Endothelial cell of umbilical vein (primary cell): Measurements from ENCODE around the gene SCYL3.

Source experiments
- CTCF ChIP-seq, 2 donors: IDR thresholded peaks; 1 replicate in 1 of 2; 2 replicates in 1 of 2; pipeline ENCODE4 v1.5.1; 2011; ENCODE audit warnings: low read length in 2 of 2, mild to moderate bottlenecking in 2 of 2, moderate library complexity in 2 of 2, control low read depth in 1 of 2, inconsistent platforms in 1 of 2, low read depth in 1 of 2; ENCODE audit not compliant: insufficient read depth in 1 of 2; ENCODE audit errors: extremely low read depth in 1 of 2
- EZH2 ChIP-seq: IDR thresholded peaks from 2 replicates; pipeline ENCODE4 v1.6.1; 2012; ENCODE audit warnings: borderline replicate concordance, low read depth, mild to moderate bottlenecking, moderate library complexity, low read length, inconsistent platforms; ENCODE audit not compliant: severe bottlenecking
- FOS ChIP-seq: IDR thresholded peaks from 2 replicates; pipeline ENCODE4 v1.6.1; 2011; ENCODE audit warnings: mild to moderate bottlenecking, low read length, moderate library complexity, borderline replicate concordance; ENCODE audit not compliant: insufficient read depth
- JUN ChIP-seq: IDR thresholded peaks from 2 replicates; pipeline ENCODE4 v1.6.1; 2011; ENCODE audit warnings: borderline replicate concordance, low read depth; ENCODE audit not compliant: insufficient read length, insufficient read depth
- MAX ChIP-seq: IDR thresholded peaks from 2 replicates; pipeline ENCODE4 v1.6.1; 2011; ENCODE audit not compliant: insufficient read depth, insufficient read length
- MYC ChIP-seq: IDR thresholded peaks from one replicate; pipeline ENCODE4 v1.6.1; 2011; ENCODE audit warnings: mild to moderate bottlenecking, low read depth, low read length
- POLR2A ChIP-seq: IDR thresholded peaks from 2 replicates; pipeline ENCODE4 v1.6.1; 2012; ENCODE audit warnings: low read depth, mild to moderate bottlenecking, control low read depth, low read length
- POLR2AphosphoS5 ChIP-seq: IDR thresholded peaks from 2 replicates; pipeline ENCODE4 v1.6.1; 2012; ENCODE audit warnings: low read depth, mild to moderate bottlenecking, control low read depth, low read length, moderate library complexity; ENCODE audit not compliant: insufficient read depth

- TF ChIP-seq POLR2A (no peak), CTCF (IDR thresholded peaks at IDR 0.05; ENCODE audit: extremely low read depth in 1 of 2, insufficient read depth in 1 of 2, low read depth in 1 of 2, low read length in 2 of 2) (no peak), POLR2AphosphoS5 (no peak), FOS (no peak), MYC (no peak), EZH2 (no peak), JUN (no peak), MAX (no peak)
Measured at GRCh38 chr1:169834869-169835268, 58.8 kb downstream of the SCYL3 start.
